Lower leg skin (tissue), 4 donors: ENCODE results near the gene TRIM29. TPM values are rescaled to one million over a fixed set of nuclear protein-coding genes. Genes with fewer than 3 reads are reported as not detected.
A peak's percentile ranks its signal among the peaks of the same experiment; 100 is the strongest.

Experiments
- DNase-seq, 2 donors: peaks; one replicate each; pipeline ENCODE4 v3.0.0-alpha.2; 2019; ENCODE audit warnings: low spot score in 2 of 2
- H3K4me3 ChIP-seq: fragments of 200-600 bp; sonication (generic); 2 replicates; pipeline ENCODE4 v1.5.1; 2017; ENCODE audit warnings: mild to moderate bottlenecking, low read depth; ENCODE audit not compliant: poor library complexity, severe bottlenecking
- CTCF ChIP-seq, 3 donors: fragments of 450-650 bp; IDR thresholded peaks; one replicate each; pipeline ENCODE4 v1.5.1; 2016; ENCODE audit warnings: antibody characterized with exemption in 3 of 3, mild to moderate bottlenecking in 3 of 3, moderate library complexity in 2 of 3
- POLR2A ChIP-seq, 2 donors: fragments of 450-650 bp; IDR thresholded peaks; one replicate each; pipeline ENCODE4 v1.6.1; 2016 to 2017; ENCODE audit warnings: antibody characterized with exemption in 2 of 2, mild to moderate bottlenecking in 1 of 2, moderate library complexity in 1 of 2
- WGBS, 2 donors: methylation state at CpG; one replicate each; pipeline ENCODE4 v1.1.5; 2018; 5-methylcytosine and 5-hydroxymethylcytosine counted together
- intact Hi-C: fragments of 100-400 bp; cut with DNase I; formaldehyde crosslinking; loops from one replicate; pipeline ENCODE4 v1.15.0; 2023; ENCODE audit warnings: low total_unique reads
- total RNA-seq, 4 donors: library from RNA; depleted of rRNA; stranded (reverse); fragments of >200 nt; gene quantifications; one replicate each; pipeline ENCODE4 v1.1.0, GENCODE V29; 2016

Gene TRIM29
- total RNA-seq, 4 donors from 2014 or later = 1,092 to 1,522 (median 1,226) TPM

GRCh38 chr11:120184946-120185705, 47.2 kb upstream of the TRIM29 start:
- 45 to 80% methylated on average over 5 of the region's 7 CpGs for WGBS, 2 donors
- TF ChIP-seq CTCF (IDR thresholded peaks at IDR 0.05) (peak in 1 of 3 donors; percentile 33), POLR2A (IDR thresholded peaks at IDR 0.05) (no peak)
- peak in 1 of 2 donors; percentile 85 for DNase-seq
- no peak overlapping the region for H3K4me3 ChIP-seq
- intact Hi-C loops = no loop called here

DNA sequence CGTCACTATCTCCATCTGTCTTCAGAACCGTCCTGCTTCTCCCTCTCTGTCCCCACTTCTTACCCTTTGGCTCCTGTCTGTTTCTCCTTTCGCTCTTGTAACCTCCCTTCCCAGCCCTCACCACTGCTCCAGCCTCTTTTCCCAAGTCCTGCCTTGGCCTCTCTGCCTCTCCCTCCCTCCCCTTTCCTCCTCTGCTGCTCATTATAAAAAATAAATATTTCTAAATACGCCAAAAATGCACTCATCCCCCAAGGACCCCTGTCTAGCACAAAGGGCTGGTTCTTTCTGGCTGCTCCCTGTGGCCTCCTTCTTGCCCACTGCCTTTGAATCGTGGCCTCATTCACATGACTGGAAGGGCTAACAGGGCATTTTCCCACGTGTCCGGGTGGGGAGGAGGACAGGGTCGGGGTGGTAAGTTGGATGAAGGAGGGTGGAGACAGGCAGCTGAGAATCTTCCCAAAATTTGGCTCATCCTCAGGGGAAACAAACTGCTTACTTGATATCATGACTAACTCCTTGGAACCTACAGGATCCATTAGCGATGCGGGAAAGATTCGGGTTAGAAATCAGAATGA, 46.5 kb upstream of the TRIM29 start:
- TF ChIP-seq POLR2A (IDR thresholded peaks at IDR 0.05) (no peak), CTCF (IDR thresholded peaks at IDR 0.05) (no peak)
- intact Hi-C loops = no loop called here
- 57 to 72% methylated on average over 11 of the region's 11 CpGs for WGBS, 2 donors
- DNase-seq = peak in 1 of 2 donors; percentile 80
- no peak overlapping the region for H3K4me3 ChIP-seq

DNA sequence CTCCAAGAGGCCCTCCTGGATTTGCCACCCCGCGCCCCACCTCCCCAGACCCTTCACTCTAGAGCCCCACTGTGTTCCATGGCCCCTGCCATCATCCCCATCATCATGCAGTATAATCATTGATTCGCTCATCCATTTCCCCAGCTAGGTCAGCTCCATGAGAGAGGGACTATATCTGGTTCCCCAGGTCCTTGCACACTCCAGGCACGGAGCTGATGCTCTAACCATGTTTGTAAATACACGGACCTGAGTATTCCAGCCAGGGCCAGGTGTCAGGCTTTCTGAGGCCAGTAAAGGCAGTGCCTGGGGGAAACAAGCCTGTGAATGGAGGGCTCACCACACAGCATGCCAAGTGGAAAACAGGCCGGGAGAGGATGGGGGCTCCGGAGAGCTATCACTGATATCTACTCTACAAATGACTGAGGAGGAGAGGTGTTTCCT, 45.8 kb upstream of the TRIM29 start:
- 92 to 93% methylated on average over 7 of the region's 7 CpGs for WGBS, 2 donors
- no peak overlapping the region for H3K4me3 ChIP-seq
- DNase-seq = peak; percentile 14 to 82
- TF ChIP-seq CTCF (IDR thresholded peaks at IDR 0.05) (no peak), POLR2A (IDR thresholded peaks at IDR 0.05) (no peak)
- intact Hi-C loops = no loop called here

DNA sequence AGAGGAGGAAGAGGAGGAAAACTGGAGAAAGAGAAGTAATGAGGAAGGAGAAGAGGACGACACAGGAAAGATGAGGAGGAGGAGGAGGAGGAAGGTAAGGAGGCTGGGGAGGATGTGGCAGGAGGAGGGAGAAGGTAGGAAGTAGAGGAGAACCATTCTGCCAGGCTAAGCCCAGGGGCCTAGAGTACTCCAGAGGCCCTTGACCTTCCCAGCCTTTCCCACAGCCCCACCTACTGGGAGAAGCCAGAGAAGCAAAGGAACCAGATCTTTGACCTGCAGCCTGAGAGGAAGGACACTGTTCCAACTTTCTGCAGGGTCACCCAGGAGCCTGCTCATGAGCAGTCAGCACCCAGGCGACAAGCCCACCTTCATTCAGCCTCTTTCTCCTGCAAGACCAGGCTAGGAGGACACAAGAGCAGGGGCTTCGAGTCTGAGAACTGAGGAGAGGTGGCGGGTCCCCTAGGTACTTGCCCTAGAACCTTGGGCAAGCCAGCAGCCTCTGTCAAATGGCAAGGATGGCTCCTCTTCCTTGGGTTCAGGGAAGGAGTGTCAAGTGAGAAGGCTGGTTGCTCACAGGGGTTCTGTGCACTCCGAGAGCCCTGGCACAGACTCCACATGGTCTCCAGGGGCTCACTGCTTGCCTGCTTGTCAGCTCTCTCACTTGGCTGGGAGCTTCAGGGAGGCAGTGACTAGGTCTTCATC, 45.0 kb upstream of the TRIM29 start:
- H3K4me3 ChIP-seq = no peak overlapping the region
- peak; percentile 18 to 84 for DNase-seq
- WGBS, 2 donors = 78 to 81% methylated on average over 5 of the region's 5 CpGs
- intact Hi-C loops = no loop called here
- TF ChIP-seq CTCF (IDR thresholded peaks at IDR 0.05) (no peak), POLR2A (IDR thresholded peaks at IDR 0.05) (no peak)

GRCh38 chr11:120182372-120182771, 44.5 kb upstream of the TRIM29 start:
- DNase-seq = peak; percentile 12 to 70
- intact Hi-C loops = no loop called here
- no peak for TF ChIP-seq POLR2A (IDR thresholded peaks at IDR 0.05)
- no peak for TF ChIP-seq CTCF (IDR thresholded peaks at IDR 0.05)
- WGBS, 2 donors = 72 to 77% methylated on average over 7 of the region's 7 CpGs
- H3K4me3 ChIP-seq = no peak overlapping the region
